Astrocyte of the spinal cord (primary cell): ENCODE data around the gene ZNF341.

Source experiments
- DNase-seq: peaks from one replicate; pipeline ENCODE4 v3.0.0; 2011; ENCODE audit warnings: low read depth, low spot score
- H3K4me3 ChIP-seq: 2 replicates; pipeline ENCODE4 v1.5.1; 2011; ENCODE audit warnings: low read depth, mild to moderate bottlenecking, low read length, moderate library complexity
- in situ Hi-C: cut with HindIII; loops from 2 replicates; pipeline ENCODE4 v1.10.0; 2017; ENCODE audit warnings: low sequenced_read_pairs
- TF ChIP-seq, protein P1 (sequence below): IDR thresholded peaks from 2 replicates; pipeline ENCODE4 v1.5.1; 2012; ENCODE audit warnings: low read depth, mild to moderate bottlenecking, low read length, inconsistent platforms

The ZNF341 gene

DNA sequence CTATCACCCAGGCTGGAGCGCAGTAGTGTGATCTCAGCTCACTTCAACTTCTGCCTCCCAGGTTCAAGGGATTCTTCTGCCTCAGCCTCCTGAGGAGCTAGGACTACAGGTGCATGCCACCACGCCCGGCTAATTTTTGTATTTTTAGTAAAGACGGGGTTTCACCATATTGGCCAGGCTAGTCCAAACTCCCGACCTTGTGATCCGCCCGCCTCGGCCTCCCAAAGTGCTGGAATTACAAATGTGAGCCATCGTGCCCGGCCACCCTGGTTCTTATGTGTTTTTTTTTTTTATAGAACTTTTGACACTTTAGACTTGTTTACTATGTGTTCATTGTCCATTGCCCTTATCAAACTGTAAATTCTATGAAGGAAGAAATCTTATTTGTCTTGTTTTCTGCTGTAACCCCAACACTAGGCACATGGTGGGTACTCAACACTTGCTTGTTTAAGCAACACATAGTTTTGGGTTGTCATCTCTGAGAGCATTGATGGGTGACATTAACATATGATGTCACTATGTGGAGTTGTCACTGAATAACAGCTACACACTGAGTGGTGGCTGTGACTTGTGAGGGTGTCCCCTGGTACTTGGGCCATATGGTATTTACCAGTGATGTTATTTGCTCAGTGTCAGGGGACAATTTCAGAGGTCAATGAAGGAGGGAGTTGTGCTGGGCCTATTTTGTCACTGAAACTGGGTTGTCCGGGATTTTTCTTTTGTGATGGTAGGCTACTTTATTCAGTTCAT lies 10.2 kb upstream of the ZNF341 start:
- in situ Hi-C loops, result no loop called here

DNA sequence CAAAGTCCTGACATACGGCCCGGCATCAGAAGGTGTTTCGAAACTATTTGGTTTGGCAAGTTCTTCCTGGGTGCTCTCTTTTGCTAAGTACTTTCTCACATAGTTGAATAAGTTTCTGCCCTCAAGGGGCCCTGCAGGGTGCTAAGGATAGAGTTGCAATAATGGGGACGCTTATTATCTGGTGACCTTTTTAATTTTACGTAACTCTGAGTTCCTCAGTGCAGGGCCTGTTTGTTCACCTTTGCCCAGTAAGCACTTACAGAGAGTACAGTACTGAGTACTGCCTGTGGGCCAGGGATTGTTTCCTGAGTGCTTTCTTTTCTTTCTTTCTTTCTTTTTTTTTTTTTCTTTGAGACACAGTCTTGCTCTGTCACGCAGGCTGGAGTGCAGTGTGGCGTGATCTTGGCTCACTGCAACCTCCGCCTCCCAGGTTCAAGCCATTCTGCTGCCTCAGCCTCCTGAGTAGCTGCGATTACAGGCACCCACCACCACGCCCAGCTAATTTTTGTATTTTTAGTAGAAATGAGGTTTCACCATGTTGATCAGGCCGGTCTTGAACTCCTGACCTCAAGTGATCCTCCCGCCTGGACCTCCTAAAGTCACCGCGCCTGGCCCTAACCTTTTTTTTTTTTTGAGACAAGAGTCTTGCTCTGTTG lies 7.2 kb upstream of the ZNF341 start:
- in situ Hi-C loops, result no loop called here
- TF ChIP-seq, protein P1, sequence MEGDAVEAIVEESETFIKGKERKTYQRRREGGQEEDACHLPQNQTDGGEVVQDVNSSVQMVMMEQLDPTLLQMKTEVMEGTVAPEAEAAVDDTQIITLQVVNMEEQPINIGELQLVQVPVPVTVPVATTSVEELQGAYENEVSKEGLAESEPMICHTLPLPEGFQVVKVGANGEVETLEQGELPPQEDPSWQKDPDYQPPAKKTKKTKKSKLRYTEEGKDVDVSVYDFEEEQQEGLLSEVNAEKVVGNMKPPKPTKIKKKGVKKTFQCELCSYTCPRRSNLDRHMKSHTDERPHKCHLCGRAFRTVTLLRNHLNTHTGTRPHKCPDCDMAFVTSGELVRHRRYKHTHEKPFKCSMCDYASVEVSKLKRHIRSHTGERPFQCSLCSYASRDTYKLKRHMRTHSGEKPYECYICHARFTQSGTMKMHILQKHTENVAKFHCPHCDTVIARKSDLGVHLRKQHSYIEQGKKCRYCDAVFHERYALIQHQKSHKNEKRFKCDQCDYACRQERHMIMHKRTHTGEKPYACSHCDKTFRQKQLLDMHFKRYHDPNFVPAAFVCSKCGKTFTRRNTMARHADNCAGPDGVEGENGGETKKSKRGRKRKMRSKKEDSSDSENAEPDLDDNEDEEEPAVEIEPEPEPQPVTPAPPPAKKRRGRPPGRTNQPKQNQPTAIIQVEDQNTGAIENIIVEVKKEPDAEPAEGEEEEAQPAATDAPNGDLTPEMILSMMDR, result no peak
- no peak overlapping the region for H3K4me3 ChIP-seq
- DNase-seq, result no peak

More for the DNA sequence above, 10.2 kb upstream of the ZNF341 start:
- TF ChIP-seq, protein P1, result no peak
- no peak for DNase-seq
- H3K4me3 ChIP-seq, result no peak overlapping the region

GRCh38 chr20:33725607-33726264 lies 6.1 kb upstream of the ZNF341 start:
- TF ChIP-seq, protein P1, result no peak
- in situ Hi-C loops, result no loop called here
- no peak overlapping the region for H3K4me3 ChIP-seq
- no peak for DNase-seq

- in situ Hi-C loops, result no loop called here
- TF ChIP-seq, protein P1, result no peak
These were observed 4.7 kb upstream of the ZNF341 start for GRCh38 chr20:33727115-33727479.

DNA sequence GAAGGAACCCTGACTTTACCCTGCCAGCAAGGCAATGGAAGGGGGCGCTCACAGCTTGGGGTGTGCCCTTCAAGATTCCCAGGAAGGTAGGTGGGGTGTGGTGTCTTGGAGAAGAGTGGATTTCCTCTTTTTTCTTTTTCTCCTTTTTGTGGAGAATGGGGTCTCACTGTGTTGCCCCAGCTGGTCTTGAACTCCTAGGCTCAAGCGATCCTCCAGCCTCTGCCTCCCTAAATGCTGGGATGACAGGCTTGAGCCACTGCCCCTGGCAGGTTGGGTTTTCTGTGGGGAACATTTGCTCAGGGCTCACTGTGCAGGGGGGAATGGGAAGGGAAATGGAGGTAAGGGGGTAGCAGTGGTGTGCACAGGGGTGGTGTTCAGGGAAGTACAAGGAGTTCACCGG lies 4.0 kb upstream of the ZNF341 start:
- DNase-seq, result no peak

More at GRCh38 chr20:33727115-33727479, 4.7 kb upstream of the ZNF341 start:
- H3K4me3 ChIP-seq, result no peak overlapping the region
- no peak for DNase-seq

GRCh38 chr20:33728463-33728862 lies 3.3 kb upstream of the ZNF341 start:
- in situ Hi-C loops, result no loop called here
- no peak overlapping the region for H3K4me3 ChIP-seq
- TF ChIP-seq, protein P1, result no peak
- DNase-seq, result no peak

More for the DNA sequence above, 4.0 kb upstream of the ZNF341 start:
- in situ Hi-C loops, result no loop called here
- TF ChIP-seq, protein P1, result no peak
- H3K4me3 ChIP-seq, result no peak overlapping the region
